DMS53 (cell line): ENCODE data around the gene PHC3.

Experiments used
- DNase-seq: peaks from one replicate; lab custom pipeline; 2025; lab: John Stamatoyannopoulos, UW

PHC3 gene

GRCh38 chr3:170189398-170190256 lies 8.1 kb upstream of the PHC3 start:
- DNase-seq, result no peak

GRCh38 chr3:170180079-170180907 lies 1.2 kb downstream of the PHC3 start:
- DNase-seq, result peak; percentile 42

GRCh38 chr3:170179432-170179831 lies 2.1 kb downstream of the PHC3 start:
- DNase-seq, result no peak

- DNase-seq, result no peak
Measured at GRCh38 chr3:170178651-170179050, 2.9 kb downstream of the PHC3 start.

GRCh38 chr3:170171563-170171962 lies 10.0 kb downstream of the PHC3 start:
- no peak for DNase-seq

GRCh38 chr3:170164717-170165116 lies 16.8 kb downstream of the PHC3 start:
- DNase-seq, result no peak

GRCh38 chr3:170163956-170164645 lies 17.4 kb downstream of the PHC3 start:
- DNase-seq, result no peak

GRCh38 chr3:170162630-170163029 lies 18.9 kb downstream of the PHC3 start:
- no peak for DNase-seq

- no peak for DNase-seq
Measured at GRCh38 chr3:170162052-170162451, 19.5 kb downstream of the PHC3 start.

- no peak for DNase-seq
Measured at GRCh38 chr3:170159933-170160332, 21.6 kb downstream of the PHC3 start.

- no peak for DNase-seq
Measured at GRCh38 chr3:170159459-170159858, 22.1 kb downstream of the PHC3 start.

- no peak for DNase-seq
Measured at GRCh38 chr3:170155604-170156003, 25.9 kb downstream of the PHC3 start.

GRCh38 chr3:170154569-170155143 lies 26.9 kb downstream of the PHC3 start:
- DNase-seq, result no peak

- no peak for DNase-seq
Measured at GRCh38 chr3:170154084-170154483, 27.4 kb downstream of the PHC3 start.

- DNase-seq, result no peak
Measured at GRCh38 chr3:170151536-170151935, 30.0 kb downstream of the PHC3 start.

- no peak for DNase-seq
Measured at GRCh38 chr3:170149016-170149415, 32.5 kb downstream of the PHC3 start.

GRCh38 chr3:170145278-170145677 lies 36.3 kb downstream of the PHC3 start:
- no peak for DNase-seq

- no peak for DNase-seq
Measured at GRCh38 chr3:170144437-170144843, 37.1 kb downstream of the PHC3 start.

GRCh38 chr3:170142373-170142772 lies 39.2 kb downstream of the PHC3 start:
- DNase-seq, result no peak

- DNase-seq, result no peak
Measured at GRCh38 chr3:170137986-170138385, 43.5 kb downstream of the PHC3 start.

- peak; percentile 4 for DNase-seq
Measured at GRCh38 chr3:170132335-170132734, 49.2 kb downstream of the PHC3 start.

- DNase-seq, result no peak
Measured at GRCh38 chr3:170130532-170130931, 51.0 kb downstream of the PHC3 start.
